Measurements from ENCODE around the gene GPX4.

DNA sequence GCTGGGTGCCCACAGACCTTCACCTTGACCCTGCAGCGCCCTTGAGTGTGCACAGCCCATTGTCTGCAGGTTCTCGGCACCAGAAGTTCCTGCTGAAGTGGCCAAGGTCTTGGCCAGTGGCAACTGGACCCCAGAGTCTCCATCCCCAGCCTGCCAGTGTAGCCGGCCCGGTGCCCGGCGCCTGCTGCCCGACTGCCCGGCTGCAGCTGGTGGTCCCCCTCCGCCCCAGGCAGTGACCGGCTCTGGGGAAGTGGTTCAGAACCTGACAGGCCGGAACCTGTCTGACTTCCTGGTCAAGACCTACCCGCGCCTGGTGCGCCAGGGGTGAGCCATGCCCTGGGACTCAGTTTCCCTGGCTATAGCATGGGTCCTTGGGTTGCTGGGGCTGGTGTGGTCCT lies 48.8 kb upstream of the GPX4 start:
- TF ChIP-seq, protein P1, sequence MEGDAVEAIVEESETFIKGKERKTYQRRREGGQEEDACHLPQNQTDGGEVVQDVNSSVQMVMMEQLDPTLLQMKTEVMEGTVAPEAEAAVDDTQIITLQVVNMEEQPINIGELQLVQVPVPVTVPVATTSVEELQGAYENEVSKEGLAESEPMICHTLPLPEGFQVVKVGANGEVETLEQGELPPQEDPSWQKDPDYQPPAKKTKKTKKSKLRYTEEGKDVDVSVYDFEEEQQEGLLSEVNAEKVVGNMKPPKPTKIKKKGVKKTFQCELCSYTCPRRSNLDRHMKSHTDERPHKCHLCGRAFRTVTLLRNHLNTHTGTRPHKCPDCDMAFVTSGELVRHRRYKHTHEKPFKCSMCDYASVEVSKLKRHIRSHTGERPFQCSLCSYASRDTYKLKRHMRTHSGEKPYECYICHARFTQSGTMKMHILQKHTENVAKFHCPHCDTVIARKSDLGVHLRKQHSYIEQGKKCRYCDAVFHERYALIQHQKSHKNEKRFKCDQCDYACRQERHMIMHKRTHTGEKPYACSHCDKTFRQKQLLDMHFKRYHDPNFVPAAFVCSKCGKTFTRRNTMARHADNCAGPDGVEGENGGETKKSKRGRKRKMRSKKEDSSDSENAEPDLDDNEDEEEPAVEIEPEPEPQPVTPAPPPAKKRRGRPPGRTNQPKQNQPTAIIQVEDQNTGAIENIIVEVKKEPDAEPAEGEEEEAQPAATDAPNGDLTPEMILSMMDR (IDR thresholded peaks at IDR 0.05) = no peak
- no peak for TF ChIP-seq EZH2 (IDR thresholded peaks at IDR 0.05; ENCODE audit: borderline replicate concordance, insufficient read depth, low read depth, low read length, poor library complexity, severe bottlenecking)
